Measurements from ENCODE around the gene PARVG.

PARVG gene, protein sequence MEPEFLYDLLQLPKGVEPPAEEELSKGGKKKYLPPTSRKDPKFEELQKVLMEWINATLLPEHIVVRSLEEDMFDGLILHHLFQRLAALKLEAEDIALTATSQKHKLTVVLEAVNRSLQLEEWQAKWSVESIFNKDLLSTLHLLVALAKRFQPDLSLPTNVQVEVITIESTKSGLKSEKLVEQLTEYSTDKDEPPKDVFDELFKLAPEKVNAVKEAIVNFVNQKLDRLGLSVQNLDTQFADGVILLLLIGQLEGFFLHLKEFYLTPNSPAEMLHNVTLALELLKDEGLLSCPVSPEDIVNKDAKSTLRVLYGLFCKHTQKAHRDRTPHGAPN

DNA sequence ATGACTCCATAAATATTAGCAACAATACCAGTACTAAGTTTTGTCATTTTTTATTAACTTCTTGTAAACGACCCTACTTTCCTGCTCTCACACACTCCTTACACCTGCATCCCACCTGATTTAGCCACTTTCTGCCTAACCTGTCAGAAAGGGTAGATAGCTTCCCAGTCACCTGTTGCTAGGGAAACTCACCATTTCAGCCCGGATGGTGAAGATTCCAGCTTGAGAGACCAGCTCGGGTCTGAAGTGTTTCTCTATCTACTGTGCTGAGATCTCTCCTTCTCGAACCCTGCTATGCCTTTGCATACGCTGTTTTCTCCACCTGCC lies at the start of gene PARVG:
Gene PARVG, plus strand, starts transcription at position 220 of the 327 bp plus-strand sequence. CDS start 2,405 bp downstream, outside the sequence.
- DNase-seq, result peak; percentile 32

DNA sequence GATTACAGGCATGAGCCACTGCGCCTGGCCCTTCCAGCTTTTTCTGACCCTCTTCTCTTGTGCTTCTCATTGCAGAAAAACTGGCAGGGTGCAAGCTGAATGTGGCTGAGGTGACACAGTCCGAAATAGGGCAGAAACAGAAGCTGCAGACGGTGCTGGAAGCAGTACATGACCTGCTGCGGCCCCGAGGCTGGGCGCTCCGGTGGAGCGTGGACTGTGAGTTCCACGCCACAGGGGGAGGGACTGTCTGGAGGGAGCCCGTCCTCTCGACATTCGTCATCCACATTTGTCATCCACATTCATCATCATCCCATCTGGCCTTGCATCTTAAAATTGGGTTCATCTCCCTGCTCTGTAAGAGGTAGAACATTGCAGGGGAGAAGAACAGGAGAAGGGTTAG lies 49.3 kb upstream of the PARVG start:
- no peak for DNase-seq

GRCh38 chr22:44131989-44132685 lies 48.6 kb upstream of the PARVG start:
- no peak for DNase-seq

GRCh38 chr22:44132724-44133123 lies 48.0 kb upstream of the PARVG start:
- no peak for DNase-seq

- no peak for DNase-seq
These were observed 47.6 kb upstream of the PARVG start for GRCh38 chr22:44133161-44133560.

GRCh38 chr22:44133901-44134571 lies 46.7 kb upstream of the PARVG start:
- no peak for DNase-seq

- no peak for DNase-seq
These were observed 44.6 kb upstream of the PARVG start for GRCh38 chr22:44136112-44136511.

DNA sequence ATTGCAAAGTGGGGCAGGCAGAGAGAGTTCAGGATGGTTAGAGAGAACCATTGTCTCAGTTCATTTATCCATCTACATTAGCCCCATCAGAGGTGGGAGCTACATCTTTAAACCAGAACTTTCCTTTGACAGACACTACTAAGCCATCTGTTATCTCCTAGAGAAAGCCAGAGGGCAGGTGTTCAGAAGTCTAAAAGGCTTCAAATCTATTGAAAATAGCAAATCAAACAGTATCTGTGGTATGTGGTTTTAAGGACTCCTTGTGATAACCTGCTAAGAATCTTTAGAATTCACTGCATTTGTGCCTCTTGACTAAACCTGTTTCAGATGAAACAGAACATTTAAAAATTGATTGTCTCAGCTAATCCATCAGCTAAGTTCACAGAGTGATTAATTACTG lies 43.9 kb upstream of the PARVG start:
- no peak for DNase-seq

DNA sequence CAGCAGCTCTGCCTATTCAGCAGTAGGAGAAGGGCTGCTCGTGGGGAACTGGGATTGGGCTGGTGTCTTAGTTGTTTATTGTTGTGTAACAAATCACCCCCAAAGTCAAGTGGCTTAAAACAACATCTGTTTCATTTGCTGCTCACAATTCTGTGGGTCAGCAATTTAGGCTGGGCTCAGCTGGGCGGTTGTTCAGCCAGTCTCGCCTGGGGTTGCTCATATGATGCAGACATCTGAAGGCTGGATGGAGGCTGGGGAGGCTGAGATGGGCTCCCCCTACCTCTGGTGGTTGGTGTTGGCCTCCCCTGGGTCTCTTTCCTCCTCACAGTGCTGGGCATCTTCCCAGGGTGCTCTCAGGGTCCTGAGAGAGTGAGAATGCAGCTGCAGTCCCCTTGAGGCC lies 43.3 kb upstream of the PARVG start:
- no peak for DNase-seq

- DNase-seq, result no peak
These were observed 41.0 kb upstream of the PARVG start for GRCh38 chr22:44139773-44140172.

- no peak for DNase-seq
These were observed 38.2 kb upstream of the PARVG start for GRCh38 chr22:44142421-44143104.

DNA sequence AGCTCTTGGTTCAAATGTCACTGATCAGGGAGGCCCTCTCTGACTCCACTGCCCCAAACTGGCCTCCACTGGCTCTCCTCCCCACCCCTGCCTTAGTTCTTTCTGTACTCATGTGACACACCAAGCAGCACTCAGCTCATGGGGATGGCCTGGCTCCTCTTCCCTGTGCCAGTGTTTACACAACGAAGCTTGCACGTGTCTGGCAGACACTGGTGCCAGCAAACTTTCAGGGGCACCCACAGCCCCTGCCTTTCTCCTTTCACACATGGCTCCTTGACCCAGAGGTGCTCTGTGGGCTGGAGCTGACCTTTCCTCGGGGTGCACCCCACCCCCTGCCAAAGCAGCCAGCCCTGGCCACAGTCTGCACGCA lies 37.6 kb upstream of the PARVG start:
- DNase-seq, result no peak

DNA sequence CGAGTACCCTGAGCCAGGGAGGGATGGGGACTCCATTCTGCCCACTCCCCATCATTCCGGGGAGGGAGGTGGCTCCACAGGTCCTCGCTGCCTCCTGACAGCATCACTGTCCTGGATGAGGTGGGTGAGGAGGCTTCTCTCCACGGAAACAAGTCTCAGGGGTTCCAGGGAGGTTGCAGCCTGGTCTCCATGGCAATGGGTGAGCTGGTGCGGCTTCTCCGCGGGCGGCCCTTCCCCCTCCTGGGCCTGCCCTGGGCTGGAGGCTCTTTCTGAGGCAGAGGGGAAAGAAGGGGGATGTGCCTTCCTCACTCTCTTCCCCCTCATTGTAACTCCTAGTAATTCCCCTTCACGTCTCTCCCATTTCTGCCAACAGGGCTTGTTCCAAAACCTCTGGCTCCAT lies 37.1 kb upstream of the PARVG start:
- DNase-seq, result no peak

- DNase-seq, result no peak
These were observed 36.6 kb upstream of the PARVG start for GRCh38 chr22:44144046-44144569.

GRCh38 chr22:44145544-44145943 lies 35.2 kb upstream of the PARVG start:
- no peak for DNase-seq

- no peak for DNase-seq
These were observed 34.5 kb upstream of the PARVG start for GRCh38 chr22:44146088-44146861.

DNA sequence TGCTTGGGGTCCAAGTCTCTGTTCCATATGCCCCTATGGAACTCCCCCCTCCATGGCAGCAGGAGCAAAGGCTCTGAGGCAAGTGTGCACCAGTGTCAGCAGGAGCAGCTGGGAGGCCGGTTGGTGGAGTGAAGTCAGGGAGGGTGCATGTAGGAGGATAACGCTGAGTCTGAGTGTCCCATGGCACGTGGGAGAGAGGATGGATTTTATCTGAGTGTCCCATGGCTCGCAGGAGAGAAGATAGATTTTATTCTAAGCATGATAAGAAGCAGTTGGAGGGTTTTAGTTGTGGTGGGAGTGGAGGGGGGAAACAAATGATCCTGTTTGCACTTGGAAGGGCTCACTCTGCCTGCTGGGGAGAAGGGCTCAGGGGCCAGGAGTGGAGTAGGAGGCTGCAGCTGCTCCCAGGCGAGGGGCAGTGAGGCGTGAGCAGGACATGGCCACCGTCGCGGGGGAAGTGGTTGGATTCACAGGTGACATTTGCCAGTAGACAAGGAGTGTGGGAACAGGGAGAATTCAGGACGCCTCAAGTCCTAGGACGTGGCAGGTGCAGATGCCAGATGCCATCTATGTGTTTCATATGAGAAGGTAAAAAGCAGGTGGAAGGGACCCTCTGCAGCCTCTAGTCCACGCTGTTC lies 33.6 kb upstream of the PARVG start:
- no peak for DNase-seq

GRCh38 chr22:44147821-44148574 lies 32.7 kb upstream of the PARVG start:
- DNase-seq, result no peak

DNA sequence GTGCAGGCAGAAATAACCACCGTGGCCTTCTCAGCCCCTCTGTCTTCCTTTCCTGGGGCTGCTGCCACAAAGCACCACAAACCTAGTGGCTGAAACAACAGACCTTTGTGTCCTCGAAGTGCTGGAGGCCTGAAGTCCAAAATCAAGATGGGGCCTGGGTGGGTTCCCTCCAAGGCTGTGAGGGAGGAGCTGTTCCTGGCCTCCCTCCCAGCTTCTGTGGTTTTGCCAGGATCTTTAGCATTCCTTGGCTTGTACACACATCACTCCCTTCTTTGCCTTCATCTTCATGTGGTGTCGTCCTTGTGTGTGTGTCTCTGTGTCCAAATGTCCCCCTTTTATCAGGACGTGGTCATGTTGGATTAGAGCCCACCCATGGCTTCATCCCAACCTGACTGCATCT lies 29.0 kb upstream of the PARVG start:
- DNase-seq, result no peak

DNA sequence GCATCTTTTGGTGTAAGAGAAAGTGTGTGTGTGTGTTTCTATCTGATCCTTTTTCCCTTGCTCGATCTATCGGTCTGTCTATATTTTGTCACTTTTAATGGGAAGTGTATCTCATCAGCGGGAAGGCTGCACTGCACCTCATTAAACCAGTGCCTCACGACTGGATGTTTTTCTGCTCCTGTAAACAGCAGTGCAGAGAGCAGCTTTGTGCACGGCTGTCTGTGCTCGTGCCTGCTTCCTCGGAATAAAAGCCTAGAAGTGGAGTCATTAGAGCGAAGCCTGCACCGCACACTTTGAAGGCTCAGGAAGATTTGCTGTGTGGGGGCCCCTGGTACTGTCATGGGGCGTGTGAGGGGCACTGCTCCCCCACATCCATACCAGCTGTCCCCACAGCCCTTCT lies 27.0 kb upstream of the PARVG start:
- DNase-seq, result no peak

DNA sequence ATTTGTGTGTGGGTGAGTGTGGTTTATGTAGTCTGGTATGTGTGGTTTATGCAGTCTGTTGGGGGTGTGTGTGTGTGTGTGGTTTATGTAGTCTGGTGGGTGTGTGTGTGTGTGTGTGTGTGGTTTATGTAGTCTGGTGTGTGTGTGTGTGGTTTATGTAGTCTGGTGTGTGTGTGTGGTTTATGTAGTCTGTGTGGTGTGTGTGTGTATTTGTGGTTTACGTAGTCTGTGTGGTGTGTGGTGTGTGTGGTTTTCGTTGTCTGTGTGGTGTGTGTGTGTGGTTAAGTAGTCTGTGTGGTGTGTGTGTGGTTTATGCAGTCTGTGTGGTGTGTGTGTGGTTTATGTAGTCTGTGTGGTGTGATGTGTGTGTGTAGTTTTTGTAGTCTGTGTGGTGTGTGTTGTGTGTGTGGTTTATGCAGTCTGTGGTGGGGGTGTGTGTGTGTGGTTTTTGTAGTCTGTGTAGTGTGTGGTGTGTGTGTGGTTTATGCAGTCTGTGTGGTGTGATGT lies 26.2 kb upstream of the PARVG start:
- no peak for DNase-seq

Data from inflammatory macrophage treated with lipopolysaccharide for 4 hours (primary cell).